Spleen (tissue), 7 donors: Measurements from ENCODE around the gene USP10.

Source experiments
- POLR2AphosphoS5 ChIP-seq, 3 donors: sonication (generic); formaldehyde crosslinking; IDR thresholded peaks; one replicate each; pipeline ENCODE4 v1.5.1; 2017; ENCODE audit warnings: antibody characterized with exemption in 3 of 3
- TF ChIP-seq, protein P1 (sequence below), 11 experiments: fragments of 200-600 bp in 7 of 11; fragments of 450-650 bp in 4 of 11; sonication (generic) in 4 of 11; IDR thresholded peaks in 8 of 11; conservative IDR thresholded peaks in 3 of 11; 1 replicate in 7 of 11; 2 replicates in 4 of 11; pipeline versions ENCODE4 v1.4.0 to v1.8.0; 2016 to 2021; ENCODE audit warnings: antibody characterized with exemption in 11 of 11, inconsistent platforms in 4 of 11, mild to moderate bottlenecking in 1 of 11
- donor health status: DM: no; HTN: no; CAD: no; lungs with moderate emphysema.
- donor health status: DM: no; HTN: no; CAD: no.
- donor health status: DM: no; HTN: no; CAD: no.

DNA sequence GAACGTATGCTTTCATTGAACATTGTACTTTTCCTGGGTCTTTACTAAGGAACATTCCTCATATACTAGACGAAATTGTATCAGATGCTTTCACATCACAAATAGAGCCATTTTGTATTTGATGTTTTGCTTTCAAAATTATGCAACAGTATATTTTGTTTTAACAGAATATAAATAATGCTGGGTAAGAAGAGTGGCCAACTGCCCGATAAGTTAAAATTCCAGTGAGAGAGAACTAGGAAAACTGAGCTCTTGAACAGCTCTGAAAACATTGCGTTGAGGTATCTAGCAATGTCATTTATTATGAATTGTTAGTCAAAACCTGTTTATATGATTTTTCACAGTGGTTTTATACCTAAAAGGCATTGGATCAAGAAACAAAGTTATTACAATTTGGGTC is 50.8 kb downstream of the USP10 start:
- TF ChIP-seq, protein P1, sequence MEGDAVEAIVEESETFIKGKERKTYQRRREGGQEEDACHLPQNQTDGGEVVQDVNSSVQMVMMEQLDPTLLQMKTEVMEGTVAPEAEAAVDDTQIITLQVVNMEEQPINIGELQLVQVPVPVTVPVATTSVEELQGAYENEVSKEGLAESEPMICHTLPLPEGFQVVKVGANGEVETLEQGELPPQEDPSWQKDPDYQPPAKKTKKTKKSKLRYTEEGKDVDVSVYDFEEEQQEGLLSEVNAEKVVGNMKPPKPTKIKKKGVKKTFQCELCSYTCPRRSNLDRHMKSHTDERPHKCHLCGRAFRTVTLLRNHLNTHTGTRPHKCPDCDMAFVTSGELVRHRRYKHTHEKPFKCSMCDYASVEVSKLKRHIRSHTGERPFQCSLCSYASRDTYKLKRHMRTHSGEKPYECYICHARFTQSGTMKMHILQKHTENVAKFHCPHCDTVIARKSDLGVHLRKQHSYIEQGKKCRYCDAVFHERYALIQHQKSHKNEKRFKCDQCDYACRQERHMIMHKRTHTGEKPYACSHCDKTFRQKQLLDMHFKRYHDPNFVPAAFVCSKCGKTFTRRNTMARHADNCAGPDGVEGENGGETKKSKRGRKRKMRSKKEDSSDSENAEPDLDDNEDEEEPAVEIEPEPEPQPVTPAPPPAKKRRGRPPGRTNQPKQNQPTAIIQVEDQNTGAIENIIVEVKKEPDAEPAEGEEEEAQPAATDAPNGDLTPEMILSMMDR (IDR thresholded peaks at IDR 0.05 in 8 of 11, conservative IDR thresholded peaks at IDR 0.05 in 3 of 11), result no peak
- TF ChIP-seq POLR2AphosphoS5 (IDR thresholded peaks at IDR 0.05), result no peak
